Measurements from ENCODE around the gene LPCAT3.
A peak's percentile ranks its signal among the peaks of the same experiment; 100 is the strongest.

The LPCAT3 gene

GRCh38 chr12:6935371-6936193 lies 82.7 kb downstream of the LPCAT3 start:
- DNase-seq = no peak

- DNase-seq = peak; percentile 0
Observed at GRCh38 chr12:6934110-6934509, 84.2 kb downstream of the LPCAT3 start.

DNA sequence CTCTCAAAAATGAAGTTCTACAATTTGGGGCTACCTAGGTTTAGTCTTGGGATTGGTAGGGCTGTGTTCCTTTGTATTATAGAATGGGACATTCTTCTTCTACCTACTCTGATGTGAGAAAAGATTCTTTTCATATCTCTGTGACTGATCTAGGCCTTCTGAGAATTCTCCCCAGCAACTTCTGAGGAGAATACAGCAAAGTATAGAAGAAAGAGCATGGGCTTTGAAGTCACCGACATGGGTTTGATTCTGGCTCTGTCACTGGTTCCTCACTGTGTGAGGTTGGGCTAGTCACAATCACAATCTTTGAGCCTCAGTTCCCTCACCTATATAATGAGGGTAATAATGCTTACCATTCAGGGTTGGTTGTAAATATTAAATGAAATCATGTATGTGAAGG lies 85.5 kb downstream of the LPCAT3 start:
- no peak for DNase-seq

DNA sequence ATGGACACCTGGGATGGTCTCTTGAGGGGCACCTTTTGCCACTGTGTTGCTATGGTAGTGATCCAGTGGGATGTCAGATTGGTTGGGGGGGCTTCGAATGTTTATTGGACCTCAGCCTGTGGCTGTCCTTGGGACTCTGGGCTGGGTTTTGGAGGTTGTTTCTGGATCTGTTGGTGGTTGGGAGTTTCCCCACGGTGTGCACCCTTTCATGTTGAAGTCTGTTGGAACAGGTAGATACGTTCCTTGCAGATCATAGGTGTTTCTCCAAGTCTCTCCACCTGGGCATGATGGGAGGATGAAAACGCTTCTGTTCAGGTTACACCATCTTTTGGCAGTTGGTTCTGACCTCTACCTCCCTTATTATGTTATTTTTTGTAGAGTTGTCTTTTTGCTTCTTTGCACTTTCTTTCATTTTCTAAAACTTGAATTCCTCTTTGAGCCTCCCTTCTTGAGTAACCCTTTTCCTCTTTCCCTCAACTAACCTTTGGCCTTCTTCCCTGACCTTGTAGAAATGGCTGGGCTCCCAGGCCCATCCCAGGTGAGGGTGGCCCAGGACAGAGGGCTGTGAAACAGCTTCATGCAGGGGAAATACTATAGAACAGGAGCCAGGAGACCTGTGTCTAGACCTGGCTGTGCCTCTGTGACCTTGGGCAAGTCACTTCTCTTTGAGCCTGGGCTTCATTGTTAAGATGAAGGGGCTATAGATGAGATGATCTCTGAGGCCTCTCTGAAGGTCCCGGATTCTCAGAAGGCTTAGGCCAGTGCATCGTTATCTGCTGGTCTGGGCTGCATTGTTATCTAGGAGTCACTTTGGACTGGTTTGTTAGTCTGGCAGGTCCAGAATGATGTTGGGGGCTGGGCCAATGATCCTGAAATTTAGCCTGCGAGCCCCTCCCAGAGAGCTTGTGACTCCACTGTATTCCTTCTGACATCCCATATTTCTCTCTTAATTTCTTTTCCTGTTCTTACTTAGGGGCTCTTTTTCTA lies 88.5 kb downstream of the LPCAT3 start:
- DNase-seq = peak; percentile 5

GRCh38 chr12:6928703-6929407 lies 89.4 kb downstream of the LPCAT3 start:
- peak; percentile 1 for DNase-seq

- DNase-seq = peak; percentile 32
Observed at GRCh38 chr12:6928022-6928702, 90.1 kb downstream of the LPCAT3 start.

DNA sequence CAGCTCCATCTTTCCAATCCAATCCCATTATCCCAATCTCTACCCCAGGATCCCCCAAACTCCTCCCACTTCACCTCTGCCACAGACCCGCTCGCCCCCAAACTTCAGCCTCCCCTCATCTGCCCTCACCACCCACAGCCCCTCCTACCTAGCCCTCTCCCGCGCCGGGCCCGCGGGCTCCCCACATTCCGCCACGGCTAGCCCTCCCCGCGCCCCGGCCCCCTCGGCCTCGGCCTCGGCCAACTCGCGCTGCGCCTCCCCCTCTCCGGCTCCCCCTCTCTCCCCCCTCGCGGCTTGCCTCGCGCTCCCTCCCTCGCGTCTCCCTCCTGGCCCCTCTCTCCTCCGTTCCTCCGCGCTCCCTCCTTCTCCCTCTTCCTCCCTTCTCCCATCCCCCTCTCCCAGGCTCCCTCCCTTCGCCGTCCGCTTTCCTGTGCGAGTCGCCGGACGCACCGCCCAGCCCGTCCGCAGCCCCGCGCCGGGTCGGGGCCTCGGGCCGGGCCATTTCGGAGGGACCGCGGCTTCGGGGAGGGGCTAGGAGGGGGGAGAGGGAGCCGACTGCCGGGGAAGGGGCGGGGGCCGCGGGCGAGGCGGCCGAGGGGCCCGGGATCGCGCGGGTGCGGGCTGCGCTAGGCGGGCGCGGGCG lies 90.8 kb downstream of the LPCAT3 start, which contains the start of gene ATN1:
ATN1 (plus strand) TSS at position 581 of the 643 bp plus-strand sequence. CDS start 6,043 bp downstream, outside the sequence.
- DNase-seq = peak; percentile 56
